HK-2 (cell line): ENCODE results near the gene CFAP45.
"Not testable (repeated sequence)": the region's sequence is repeated elsewhere in the genome, so short reads cannot be mapped to it uniquely, and the experiment has no call there.

Experiments
- DNase-seq: peaks from one replicate; pipeline ENCODE4 v3.0.0-alpha.2; 2018; ENCODE audit not compliant: unreplicated experiment

CFAP45 gene

GRCh38 chr1:159906960-159907359, 7.0 kb upstream of the CFAP45 start:
- no peak for DNase-seq

- DNase-seq = not testable (repeated sequence)
Observed at GRCh38 chr1:159904036-159904435, 4.1 kb upstream of the CFAP45 start.

GRCh38 chr1:159902541-159902940, 2.6 kb upstream of the CFAP45 start:
- no peak for DNase-seq

- DNase-seq = no peak
Observed at GRCh38 chr1:159900755-159901360, 893 bp upstream of the CFAP45 start.

- DNase-seq = not testable (repeated sequence)
Observed at GRCh38 chr1:159899634-159900033, 331 bp downstream of the CFAP45 start.

GRCh38 chr1:159898527-159898926, 1.4 kb downstream of the CFAP45 start:
- no peak for DNase-seq

- no peak for DNase-seq
Observed at GRCh38 chr1:159897962-159898361, 2.0 kb downstream of the CFAP45 start.

- no peak for DNase-seq
Observed at GRCh38 chr1:159896546-159896930, 3.4 kb downstream of the CFAP45 start.

- no peak for DNase-seq
Observed at GRCh38 chr1:159895836-159896545, 4.0 kb downstream of the CFAP45 start.

- DNase-seq = no peak
Observed at GRCh38 chr1:159895286-159895685, 4.7 kb downstream of the CFAP45 start.

GRCh38 chr1:159892944-159893343, 7.0 kb downstream of the CFAP45 start:
- DNase-seq = no peak

- peak; percentile 88 for DNase-seq
Observed at GRCh38 chr1:159891275-159892157, 8.4 kb downstream of the CFAP45 start.

GRCh38 chr1:159890390-159890789, 9.6 kb downstream of the CFAP45 start:
- no peak for DNase-seq

- DNase-seq = no peak
Observed at GRCh38 chr1:159889821-159890252, 10.1 kb downstream of the CFAP45 start.

- no peak for DNase-seq
Observed at GRCh38 chr1:159889202-159889601, 10.8 kb downstream of the CFAP45 start.

- no peak for DNase-seq
Observed at GRCh38 chr1:159884296-159884695, 15.7 kb downstream of the CFAP45 start.

- no peak for DNase-seq
Observed at GRCh38 chr1:159883134-159883533, 16.8 kb downstream of the CFAP45 start.

GRCh38 chr1:159882527-159882862, 17.5 kb downstream of the CFAP45 start:
- no peak for DNase-seq

- peak; percentile 98 for DNase-seq
Observed at GRCh38 chr1:159881622-159882526, 18.1 kb downstream of the CFAP45 start.

GRCh38 chr1:159880430-159880829, 19.5 kb downstream of the CFAP45 start:
- no peak for DNase-seq

- DNase-seq = no peak
Observed at GRCh38 chr1:159879977-159880376, 20.0 kb downstream of the CFAP45 start.

GRCh38 chr1:159879136-159879535, 20.8 kb downstream of the CFAP45 start:
- no peak for DNase-seq
